GM19372 (cell line): ENCODE results near the gene GNL1.

Source experiments
- ATAC-seq: cut with Tn5 transposase; IDR thresholded peaks from one replicate; pipeline ENCODE4 v1.9.1; 2021; ENCODE audit warnings: mild to moderate bottlenecking, low read depth, moderate library complexity; ENCODE audit not compliant: unreplicated experiment

Gene GNL1

GRCh38 chr6:30570740-30571074 is 14.4 kb upstream of the GNL1 start:
- no peak for ATAC-seq

GRCh38 chr6:30570263-30570662 is 14.0 kb upstream of the GNL1 start:
- ATAC-seq: no peak

GRCh38 chr6:30568245-30568644 is 12.0 kb upstream of the GNL1 start:
- no peak for ATAC-seq

GRCh38 chr6:30565772-30566171 is 9.5 kb upstream of the GNL1 start:
- no peak for ATAC-seq

GRCh38 chr6:30564114-30564513 is 7.8 kb upstream of the GNL1 start:
- ATAC-seq: no peak

GRCh38 chr6:30562470-30563425 is 6.5 kb upstream of the GNL1 start:
- ATAC-seq: no peak

GRCh38 chr6:30560930-30561329 is 4.6 kb upstream of the GNL1 start:
- no peak for ATAC-seq

GRCh38 chr6:30557683-30557981 is 1.3 kb upstream of the GNL1 start:
- no peak for ATAC-seq

- ATAC-seq: peak; percentile 51
Measured at GRCh38 chr6:30556906-30557682, 805 bp upstream of the GNL1 start, which contains the start of gene PRR3. Gene PRR3 (plus strand): TSS chr6:30557295. CDS start chr6:30557345, 50 bp downstream.

GRCh38 chr6:30555816-30556065 is 548 bp downstream of the GNL1 start:
- no peak for ATAC-seq

GRCh38 chr6:30554962-30555815 is 1.1 kb downstream of the GNL1 start:
- ATAC-seq: no peak

GRCh38 chr6:30554404-30554803 is 1.9 kb downstream of the GNL1 start:
- no peak for ATAC-seq

- ATAC-seq: no peak
Measured at GRCh38 chr6:30548375-30548774, 7.9 kb downstream of the GNL1 start.

- no peak for ATAC-seq
Measured at GRCh38 chr6:30547454-30547853, 8.8 kb downstream of the GNL1 start.

- ATAC-seq: no peak
Measured at GRCh38 chr6:30544666-30545272, 11.5 kb downstream of the GNL1 start.

- ATAC-seq: no peak
Measured at GRCh38 chr6:30543821-30544220, 12.5 kb downstream of the GNL1 start.

- no peak for ATAC-seq
Measured at GRCh38 chr6:30542915-30543314, 13.4 kb downstream of the GNL1 start.

- ATAC-seq: no peak
Measured at GRCh38 chr6:30542404-30542725, 13.9 kb downstream of the GNL1 start.

- no peak for ATAC-seq
Measured at GRCh38 chr6:30541515-30542403, 14.5 kb downstream of the GNL1 start.

- ATAC-seq: no peak
Measured at GRCh38 chr6:30537931-30538330, 18.4 kb downstream of the GNL1 start.
